Measurements from ENCODE around the gene EIF4A3. TPM values are rescaled to one million over a fixed set of nuclear protein-coding genes. Genes with fewer than 3 reads are reported as not detected.

Gene EIF4A3
- polyA plus RNA-seq, 2 of the 4 experiments (the other 2 are of a cell fraction) = 181 to 189 TPM

DNA sequence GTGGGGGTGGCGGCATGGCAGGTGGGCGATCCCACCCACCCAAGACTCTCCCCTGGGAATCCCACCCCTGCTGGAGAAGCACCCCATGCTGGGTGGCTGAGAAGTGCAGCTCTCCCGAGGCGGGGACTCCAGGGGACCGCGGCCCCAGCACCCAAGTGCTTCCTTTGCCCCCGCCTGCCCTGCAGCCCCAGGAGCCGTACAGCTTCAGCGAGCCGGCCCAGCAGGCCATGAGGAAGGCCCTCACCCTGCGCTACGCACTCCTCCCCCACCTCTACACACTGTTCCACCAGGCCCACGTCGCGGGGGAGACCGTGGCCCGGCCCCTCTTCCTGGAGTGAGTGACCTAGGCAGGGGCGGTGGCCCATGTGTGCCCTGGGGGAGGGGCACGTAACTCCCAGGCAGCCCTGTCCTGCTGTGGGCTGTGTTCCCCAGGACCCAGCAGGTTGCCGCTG lies 33.9 kb downstream of the EIF4A3 start:
- Histone ChIP-seq H3K4me1 (no peaks in the 10 kb centered on the region), H3K27ac (no peak overlapping the region), H3K9me3 (no peaks in the 10 kb centered on the region), H3K4me2 (no peak overlapping the region), H3K4me3 (no peak overlapping the region)
- TF ChIP-seq CHD4 (IDR thresholded peaks at IDR 0.05; ENCODE audit: borderline replicate concordance) (no peak), RAD21 (conservative IDR thresholded peaks at IDR 0.05 in 1 of 2, IDR thresholded peaks at IDR 0.05 in 1 of 2) (no peak), TP53 (CRISPR knock-in tag; IDR thresholded peaks at IDR 0.05) (no peak), POLR2A (IDR thresholded peaks at IDR 0.05; ENCODE audit: low read length) (no peak), EHMT2 (IDR thresholded peaks at IDR 0.05; ENCODE audit: low read depth) (no peak), TFCP2L1 (CRISPR knock-in tag; IDR thresholded peaks at IDR 0.05) (no peak), JUNB (IDR thresholded peaks at IDR 0.05) (no peak), CBX8 (IDR thresholded peaks at IDR 0.05) (no peak), ZNF302 (CRISPR knock-in tag; IDR thresholded peaks at IDR 0.05) (no peak), CHD2 (IDR thresholded peaks at IDR 0.05; ENCODE audit: low read length, partially characterized antibody) (no peak), HOXB13 (CRISPR knock-in tag; IDR thresholded peaks at IDR 0.05; ENCODE audit: low read depth) (no peak), SREBF2 (IDR thresholded peaks at IDR 0.05) (no peak), ZFP36 (IDR thresholded peaks at IDR 0.05; ENCODE audit: borderline replicate concordance, partially characterized antibody) (no peak), RFX5 (IDR thresholded peaks at IDR 0.05) (no peak), POLR2AphosphoS2 (conservative IDR thresholded peaks at IDR 0.05; ENCODE audit: low read length) (no peak), RNF2 (IDR thresholded peaks at IDR 0.05; ENCODE audit: borderline replicate concordance, low read depth) (no peak), KDM1A (IDR thresholded peaks at IDR 0.05; ENCODE audit: low read depth) (no peak)
- TF ChIP-seq, protein P1, sequence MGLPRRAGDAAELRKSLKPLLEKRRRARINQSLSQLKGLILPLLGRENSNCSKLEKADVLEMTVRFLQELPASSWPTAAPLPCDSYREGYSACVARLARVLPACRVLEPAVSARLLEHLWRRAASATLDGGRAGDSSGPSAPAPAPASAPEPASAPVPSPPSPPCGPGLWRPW (IDR thresholded peaks at IDR 0.05) = no peak
- TF ChIP-seq, protein P2, sequence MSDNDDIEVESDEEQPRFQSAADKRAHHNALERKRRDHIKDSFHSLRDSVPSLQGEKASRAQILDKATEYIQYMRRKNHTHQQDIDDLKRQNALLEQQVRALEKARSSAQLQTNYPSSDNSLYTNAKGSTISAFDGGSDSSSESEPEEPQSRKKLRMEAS (IDR thresholded peaks at IDR 0.05) = no peak
- TF ChIP-seq, protein P3, sequence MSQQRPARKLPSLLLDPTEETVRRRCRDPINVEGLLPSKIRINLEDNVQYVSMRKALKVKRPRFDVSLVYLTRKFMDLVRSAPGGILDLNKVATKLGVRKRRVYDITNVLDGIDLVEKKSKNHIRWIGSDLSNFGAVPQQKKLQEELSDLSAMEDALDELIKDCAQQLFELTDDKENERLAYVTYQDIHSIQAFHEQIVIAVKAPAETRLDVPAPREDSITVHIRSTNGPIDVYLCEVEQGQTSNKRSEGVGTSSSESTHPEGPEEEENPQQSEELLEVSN (IDR thresholded peaks at IDR 0.05; ENCODE audit: borderline replicate concordance, low read depth) = no peak
- ATAC-seq (no peak), FAIRE-seq (no peak), DNase-seq (ENCODE audit: low read depth in 1 of 2, low spot score in 1 of 2) (no peak)
- POLR2A ChIA-PET = interaction anchor here (1.3 to 1.5 kb wide), 2 partner anchors 12 kb away, joined by 5 to 6 read pairs; partner anchors contain the start of gene GAA
- CTCF ChIA-PET = interaction anchor here (0.9 to 11.7 kb wide), 5 partner anchors 9 to 83 kb away, joined by 3 to 99 read pairs (median 4); partner anchors contain the start of gene GAA
- 98% methylated on average over 20 of the region's 20 CpGs for WGBS (ENCODE audit: missing lambda C conversion rate)

DNA sequence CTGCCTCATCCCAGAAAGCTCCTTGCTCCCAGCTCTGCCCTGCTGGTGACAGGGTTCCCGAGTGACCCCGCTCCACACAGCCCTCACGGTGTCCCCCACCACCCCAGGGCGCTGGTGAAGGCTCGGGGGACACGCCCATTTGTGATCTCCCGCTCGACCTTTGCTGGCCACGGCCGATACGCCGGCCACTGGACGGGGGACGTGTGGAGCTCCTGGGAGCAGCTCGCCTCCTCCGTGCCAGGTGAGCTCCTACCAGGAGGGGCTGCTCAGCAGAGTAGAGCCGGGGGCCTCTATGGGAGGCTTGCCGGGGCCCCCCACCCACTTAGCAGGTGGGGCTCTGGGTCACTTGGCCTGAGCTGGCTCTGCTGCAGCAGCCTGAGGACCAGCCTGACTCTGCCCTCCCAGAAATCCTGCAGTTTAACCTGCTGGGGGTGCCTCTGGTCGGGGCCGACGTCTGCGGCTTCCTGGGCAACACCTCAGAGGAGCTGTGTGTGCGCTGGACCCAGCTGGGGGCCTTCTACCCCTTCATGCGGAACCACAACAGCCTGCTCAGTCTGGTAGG lies 34.4 kb downstream of the EIF4A3 start:
- H3K4me2 ChIP-seq = no peak overlapping the region
- no peak for FAIRE-seq
- no peak overlapping the region for H3K4me3 ChIP-seq
- CTCF ChIA-PET = interaction anchor here (0.8 to 11.7 kb wide), 6 partner anchors 8 to 83 kb away, joined by 3 to 99 read pairs (median 4); partner anchors contain the start of gene GAA
- H3K9me3 ChIP-seq = no peaks in the 10 kb centered on the region
- no peak overlapping the region for H3K27ac ChIP-seq
- 0 out of 6 replicates have a peak, but pooled peaks of 1 of the 2 experiments have one; percentile 8 for ATAC-seq
- WGBS (ENCODE audit: missing lambda C conversion rate) = 89% methylated on average over 13 of the region's 24 CpGs
- no peak for TF ChIP-seq SREBF2 (IDR thresholded peaks at IDR 0.05)
- TF ChIP-seq HOXB5 (CRISPR knock-in tag; IDR thresholded peaks at IDR 0.05) = no peak
- TF ChIP-seq ZNF302 (CRISPR knock-in tag; IDR thresholded peaks at IDR 0.05) = no peak
- TF ChIP-seq, protein P1 (IDR thresholded peaks at IDR 0.05) = no peak
- TF ChIP-seq EHMT2 (IDR thresholded peaks at IDR 0.05; ENCODE audit: low read depth) = no peak
- TF ChIP-seq FOXS1 (CRISPR knock-in tag; IDR thresholded peaks at IDR 0.05) = no peak
- TF ChIP-seq, protein P4, sequence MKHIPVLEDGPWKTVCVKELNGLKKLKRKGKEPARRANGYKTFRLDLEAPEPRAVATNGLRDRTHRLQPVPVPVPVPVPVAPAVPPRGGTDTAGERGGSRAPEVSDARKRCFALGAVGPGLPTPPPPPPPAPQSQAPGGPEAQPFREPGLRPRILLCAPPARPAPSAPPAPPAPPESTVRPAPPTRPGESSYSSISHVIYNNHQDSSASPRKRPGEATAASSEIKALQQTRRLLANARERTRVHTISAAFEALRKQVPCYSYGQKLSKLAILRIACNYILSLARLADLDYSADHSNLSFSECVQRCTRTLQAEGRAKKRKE (CRISPR knock-in tag; IDR thresholded peaks at IDR 0.05; ENCODE audit: low read depth) = no peak
- TF ChIP-seq RFX5 (IDR thresholded peaks at IDR 0.05) = no peak
- TF ChIP-seq FOSB (CRISPR knock-in tag; IDR thresholded peaks at IDR 0.05) = no peak
- TF ChIP-seq ESRRA (IDR thresholded peaks at IDR 0.05; ENCODE audit: borderline replicate concordance, low read length) = no peak
- no peak for TF ChIP-seq EP300 (IDR thresholded peaks at IDR 0.05)
- POLR2A ChIA-PET = interaction anchor here (1.3 kb wide), 1 partner anchor 11 kb away, joined by 6 read pairs; the partner anchor contains the start of gene GAA
- H3K4me1 ChIP-seq = no peaks in the 10 kb centered on the region
- DNase-seq (ENCODE audit: low read depth in 1 of 2, low spot score in 1 of 2) = no peak
